ENCODE measurements around the gene TBX18. TPM values are rescaled to one million over a fixed set of nuclear protein-coding genes. Genes with fewer than 3 reads are reported as not detected.

The TBX18 gene
- total RNA-seq, 1 donor from 2014 or later, result 5.5 TPM

DNA sequence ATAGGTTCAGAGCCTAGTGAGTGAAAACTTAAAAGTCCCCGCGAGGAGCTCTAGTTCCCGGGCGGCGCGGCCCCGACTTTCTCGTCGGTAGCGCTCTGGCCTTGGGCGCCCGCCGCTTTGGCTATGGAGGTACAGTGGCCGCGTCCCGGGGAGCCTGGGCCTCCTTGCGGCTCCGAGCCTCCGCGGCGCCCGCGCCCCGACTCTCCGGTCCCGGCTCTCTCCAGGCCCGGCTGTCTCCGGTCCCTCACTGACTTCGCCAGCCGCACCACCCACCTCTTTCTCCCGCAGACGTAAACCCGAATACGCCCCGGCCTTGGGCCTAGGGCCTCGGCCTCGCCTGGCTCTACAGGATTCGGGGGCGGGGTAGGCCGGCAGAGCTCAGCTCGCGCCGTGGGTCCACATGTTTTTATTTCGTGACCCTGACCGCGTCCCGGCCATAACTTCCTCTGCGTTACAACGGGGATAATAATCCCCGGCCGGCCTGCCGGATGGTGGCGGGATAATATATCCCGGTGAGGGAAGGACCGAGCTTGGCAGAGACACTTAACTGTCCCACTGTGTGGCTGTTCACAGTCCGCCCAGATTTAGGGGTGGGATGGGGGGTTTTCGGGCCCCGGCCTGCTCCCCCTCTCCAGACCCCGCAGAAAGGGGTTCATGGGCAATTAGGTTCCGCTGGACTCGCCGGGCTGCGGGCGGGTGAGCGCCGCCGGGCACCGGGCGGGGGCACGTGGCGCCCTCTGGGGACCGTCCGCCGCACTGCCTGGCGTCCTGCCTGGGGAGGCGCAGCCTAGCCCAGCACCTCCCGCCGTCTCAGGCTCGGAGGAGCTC is 10.0 kb upstream of the TBX18 start:
- intact Hi-C loops (cut with DNase I), result no loop called here

DNA sequence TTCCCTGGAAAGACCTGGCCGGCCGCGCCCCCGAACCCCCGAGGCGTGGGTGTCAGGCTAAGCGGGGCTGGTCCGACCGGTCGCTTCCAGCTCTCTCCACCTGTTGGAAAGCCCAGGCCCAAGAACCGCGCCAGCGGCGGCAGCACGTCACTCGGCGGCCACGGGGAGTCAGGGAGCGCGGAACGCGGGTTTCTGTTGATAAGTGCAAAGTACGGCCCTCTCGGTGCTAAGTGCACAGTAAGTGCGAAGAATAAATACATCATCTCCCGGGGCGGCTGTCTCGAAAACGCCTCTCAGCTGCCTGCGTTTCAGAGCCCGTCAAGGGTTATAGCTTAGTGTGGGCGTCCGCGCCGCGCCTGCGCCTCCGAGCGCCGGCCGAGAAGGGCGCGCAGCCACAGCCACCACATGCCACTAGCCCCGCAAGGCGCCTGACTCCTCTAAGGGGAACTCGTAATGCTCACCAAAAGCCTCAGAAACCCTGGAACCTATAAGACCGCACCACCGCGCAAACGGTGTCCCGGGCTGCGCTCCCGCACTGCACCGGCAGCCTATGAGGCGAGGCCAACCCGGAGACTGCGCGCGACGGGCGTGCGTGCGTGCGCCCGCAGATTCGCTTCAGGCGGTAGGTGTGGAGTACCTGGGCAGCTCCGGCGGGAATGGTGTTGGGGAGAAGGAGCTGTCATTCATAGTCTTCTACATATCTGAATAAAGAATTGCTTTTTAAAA is 9.2 kb upstream of the TBX18 start:
- peak; percentile 57 for DNase-seq
- peak; percentile 66 for ATAC-seq (ENCODE audit: poor library complexity)
- intact Hi-C loops (cut with DNase I), result no loop called here

More for the DNA sequence above, 10.0 kb upstream of the TBX18 start:
- DNase-seq (peak; percentile 73), ATAC-seq (ENCODE audit: poor library complexity) (peak; percentile 89)

DNA sequence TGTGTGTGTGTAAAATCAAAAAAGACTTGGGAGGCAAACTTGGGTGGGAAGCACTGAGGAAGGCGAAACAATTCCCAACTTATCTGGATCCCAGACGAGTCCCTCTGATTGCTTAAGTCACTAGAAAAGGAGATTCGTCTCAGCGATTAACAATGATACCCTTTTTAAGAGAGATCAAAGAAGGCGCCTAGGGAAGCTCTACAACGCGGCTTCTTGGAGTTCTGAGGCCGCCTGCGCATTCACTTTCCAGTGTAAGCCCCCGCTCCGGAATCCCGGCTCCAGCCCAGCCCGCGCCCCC is 8.7 kb upstream of the TBX18 start:
- no peak for DNase-seq
- no peak for ATAC-seq (ENCODE audit: poor library complexity)
- intact Hi-C loops (cut with DNase I), result no loop called here

DNA sequence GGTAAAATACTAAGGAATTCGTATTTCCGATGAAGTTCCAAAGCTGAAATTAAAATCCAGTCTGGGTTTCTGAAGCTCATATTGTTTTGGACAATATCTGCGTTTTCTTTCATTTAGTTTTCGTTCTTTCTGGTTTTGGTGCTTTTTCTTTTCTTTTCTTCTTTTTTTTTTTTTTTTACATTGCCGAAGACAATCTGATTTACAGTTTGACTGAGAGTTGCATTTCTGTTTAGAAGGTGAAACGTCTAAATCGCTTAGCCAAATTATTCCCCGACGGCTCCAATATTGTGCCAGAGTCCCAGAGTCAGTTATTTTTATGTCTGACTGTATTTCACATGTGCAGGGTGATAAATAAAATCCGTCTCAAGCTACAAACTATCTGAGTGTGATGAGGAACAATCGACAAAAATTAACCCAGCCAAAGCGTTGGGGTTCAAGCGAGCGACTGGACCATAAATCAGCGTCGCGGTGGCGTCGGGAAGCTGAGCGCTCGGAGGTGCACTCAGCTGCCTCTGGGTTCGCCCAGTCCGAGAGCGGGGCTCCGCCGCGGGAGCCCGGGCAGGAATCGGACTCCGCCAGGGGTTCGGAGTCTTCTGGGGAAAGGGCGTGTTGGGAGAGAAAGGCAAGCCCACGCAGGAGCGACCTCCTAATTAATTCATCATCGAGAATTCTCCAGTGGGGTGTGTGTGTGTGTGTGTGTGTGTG is 8.2 kb upstream of the TBX18 start:
- peak; percentile 32 for ATAC-seq (ENCODE audit: poor library complexity)
- DNase-seq, result peak; percentile 50
- intact Hi-C loops (cut with DNase I), result no loop called here

DNA sequence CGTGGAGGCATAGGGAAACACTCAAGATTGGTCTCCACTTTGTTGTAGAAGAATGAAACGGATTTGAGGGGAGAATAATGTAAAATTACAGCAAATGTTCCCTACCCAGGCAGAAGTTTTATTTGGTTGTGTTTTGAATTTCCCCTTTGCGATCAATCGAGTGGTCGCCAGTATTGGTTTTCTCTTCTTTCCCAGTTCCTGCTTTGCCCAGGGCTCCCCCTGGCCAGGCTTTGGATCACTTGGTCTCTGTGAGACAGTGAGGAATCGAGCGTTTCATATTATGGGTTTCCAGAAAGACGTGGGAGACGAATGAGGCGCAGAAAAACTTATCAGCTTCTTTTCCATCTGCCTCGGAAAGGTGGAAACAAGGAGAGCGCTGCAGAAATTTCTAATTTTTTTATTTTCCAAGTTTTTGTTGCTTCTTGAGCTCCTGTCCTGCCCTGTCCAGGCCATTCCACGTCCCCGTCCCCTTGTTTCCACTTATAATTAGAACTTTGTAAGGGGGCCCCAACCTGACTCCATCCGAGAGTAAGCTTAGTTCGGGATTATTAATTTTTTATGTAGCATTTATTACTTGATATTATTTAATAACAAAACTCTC is 7.5 kb upstream of the TBX18 start:
- intact Hi-C loops (cut with DNase I), result no loop called here
- DNase-seq, result no peak
- ATAC-seq (ENCODE audit: poor library complexity), result no peak

DNA sequence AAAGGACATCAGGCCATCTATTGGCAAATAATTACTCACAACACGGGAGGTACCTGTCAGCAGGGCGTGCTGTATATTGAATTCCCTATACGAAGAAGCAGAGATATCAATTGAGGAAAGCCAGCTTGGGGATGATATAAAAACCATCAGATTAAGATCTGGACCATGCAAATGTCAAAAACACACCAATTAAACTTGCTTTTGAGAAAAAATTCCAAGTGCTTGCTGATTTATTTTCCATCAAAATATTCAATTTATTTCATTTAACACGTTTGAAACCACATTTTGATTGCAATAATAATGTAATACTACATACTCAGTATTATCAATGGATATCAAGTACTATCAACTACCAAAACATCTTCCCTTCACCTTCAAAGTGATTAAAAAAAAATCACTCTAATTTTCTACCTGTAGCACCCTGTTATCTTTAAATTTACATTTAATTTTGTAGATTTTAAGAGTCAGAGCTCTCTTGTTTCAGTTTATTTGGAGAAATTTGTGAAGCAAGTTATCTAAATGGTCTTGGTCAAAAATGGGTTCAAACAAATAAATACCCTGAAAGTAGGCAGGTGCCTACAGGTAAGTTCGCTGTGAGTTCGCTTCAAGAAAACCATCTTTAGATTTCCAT is 6.8 kb upstream of the TBX18 start:
- no peak for DNase-seq
- ATAC-seq (ENCODE audit: poor library complexity), result no peak
- intact Hi-C loops (cut with DNase I), result no loop called here

DNA sequence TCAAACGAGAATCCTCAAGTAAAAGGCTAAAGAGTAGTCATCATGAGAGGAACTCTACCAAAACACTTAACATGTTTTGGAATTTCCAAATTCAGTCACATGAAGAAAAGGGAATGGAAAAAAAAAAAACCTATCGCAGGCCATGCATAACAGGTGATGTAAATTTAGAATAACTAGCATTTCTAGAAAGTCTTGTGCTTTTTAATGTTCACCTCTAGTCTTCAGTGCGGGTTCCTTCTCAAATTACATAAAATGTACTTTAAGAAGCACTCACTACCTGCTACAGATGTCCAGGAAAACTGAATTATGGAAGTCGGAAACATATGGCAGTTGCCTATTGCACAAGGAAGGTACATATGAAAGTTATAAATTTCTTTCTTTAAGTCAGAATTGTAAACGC is 6.1 kb upstream of the TBX18 start:
- ATAC-seq (ENCODE audit: poor library complexity), result no peak
- intact Hi-C loops (cut with DNase I), result no loop called here

DNA sequence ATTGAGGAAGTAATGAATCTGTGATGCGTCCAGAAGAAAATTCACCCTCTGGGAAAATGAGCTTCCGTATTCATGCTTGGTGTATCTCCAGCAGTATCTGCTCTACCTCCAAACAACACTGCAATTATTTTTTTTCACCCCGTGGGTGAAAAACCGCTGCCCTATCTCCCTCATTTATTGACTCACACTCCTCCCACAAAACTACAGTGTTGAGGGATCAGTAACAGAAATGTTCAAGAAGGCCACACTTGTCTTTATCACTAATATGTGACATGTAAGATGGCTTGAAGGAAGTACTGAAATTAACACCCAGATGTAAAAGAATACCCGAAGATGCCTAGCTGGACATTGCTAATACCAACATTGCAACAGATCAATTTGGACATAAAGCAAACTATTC is 4.9 kb upstream of the TBX18 start:
- ATAC-seq (ENCODE audit: poor library complexity) (no peak), DNase-seq (no peak)
- intact Hi-C loops (cut with DNase I), result no loop called here

More for the DNA sequence above, 6.1 kb upstream of the TBX18 start:
- no peak for DNase-seq

DNA sequence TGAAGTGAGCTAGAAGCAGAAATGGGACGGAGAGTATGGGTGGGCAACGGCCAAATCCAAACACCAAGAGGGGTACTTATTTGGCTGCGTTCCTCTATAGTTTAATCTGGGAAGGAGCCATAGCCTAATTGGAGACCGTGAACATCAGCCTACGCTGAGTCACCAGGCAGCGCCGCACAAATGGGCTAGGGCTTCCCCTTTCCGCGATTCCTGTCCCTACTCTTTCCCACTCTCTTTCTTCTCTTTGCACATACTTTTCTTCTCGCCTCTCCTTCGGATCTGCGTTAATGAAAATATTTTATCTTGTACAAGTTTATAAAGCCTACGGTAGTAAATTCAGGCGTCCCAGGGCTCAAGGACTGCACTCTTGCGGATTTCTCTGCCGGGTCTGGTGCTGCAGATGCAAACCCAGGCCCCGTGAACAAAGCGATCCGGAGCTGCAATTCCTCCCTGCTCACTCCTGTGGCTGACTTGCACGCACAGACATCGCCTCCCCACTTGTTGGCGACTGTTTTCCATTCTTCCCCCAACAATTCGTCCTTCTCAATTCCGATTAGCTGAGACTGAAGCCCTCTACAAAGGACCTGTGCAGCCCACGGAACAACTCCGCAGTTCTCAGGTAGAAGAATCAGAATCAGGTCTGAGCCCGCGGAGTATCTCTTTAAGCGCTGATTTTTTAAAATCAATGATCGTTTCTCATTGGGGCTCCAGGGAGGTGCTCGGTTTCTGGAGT is 4.2 kb upstream of the TBX18 start:
- DNase-seq, result peak; percentile 50
- intact Hi-C loops (cut with DNase I), result no loop called here
- no peak for ATAC-seq (ENCODE audit: poor library complexity)

DNA sequence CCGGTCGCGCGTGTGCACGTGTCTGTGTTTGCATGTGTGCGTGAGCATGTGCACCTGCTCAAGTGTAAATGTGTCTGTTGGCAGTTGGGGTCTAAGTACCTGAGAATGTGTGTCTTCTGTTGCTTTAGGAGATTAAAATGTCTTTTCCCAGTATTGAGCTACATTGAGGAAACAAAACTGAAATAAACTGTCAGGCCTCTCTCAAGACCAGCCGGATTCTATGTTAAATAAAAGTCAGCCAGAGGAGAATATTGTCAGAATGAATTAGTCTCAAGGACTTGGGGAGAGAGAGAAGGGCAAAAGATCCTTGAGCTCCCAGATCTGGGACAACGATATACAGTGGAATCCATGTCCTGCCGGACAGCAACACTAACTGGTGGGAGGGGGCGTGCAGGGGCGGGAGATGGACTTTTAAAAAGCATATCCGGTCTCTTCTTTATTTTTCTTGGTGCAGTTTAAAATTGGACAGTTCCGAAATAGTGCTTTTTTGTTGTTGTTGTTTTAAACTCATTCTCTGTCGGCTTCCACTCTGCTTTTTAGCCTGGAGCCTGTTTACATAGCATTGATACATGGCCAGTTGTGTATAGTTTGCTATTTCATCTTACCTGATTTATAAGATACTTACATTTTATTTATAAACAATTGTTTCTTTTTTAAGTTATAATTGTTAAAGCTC is 3.3 kb upstream of the TBX18 start:
- DNase-seq (no peak), ATAC-seq (ENCODE audit: poor library complexity) (no peak)
- intact Hi-C loops (cut with DNase I), result no loop called here

DNA sequence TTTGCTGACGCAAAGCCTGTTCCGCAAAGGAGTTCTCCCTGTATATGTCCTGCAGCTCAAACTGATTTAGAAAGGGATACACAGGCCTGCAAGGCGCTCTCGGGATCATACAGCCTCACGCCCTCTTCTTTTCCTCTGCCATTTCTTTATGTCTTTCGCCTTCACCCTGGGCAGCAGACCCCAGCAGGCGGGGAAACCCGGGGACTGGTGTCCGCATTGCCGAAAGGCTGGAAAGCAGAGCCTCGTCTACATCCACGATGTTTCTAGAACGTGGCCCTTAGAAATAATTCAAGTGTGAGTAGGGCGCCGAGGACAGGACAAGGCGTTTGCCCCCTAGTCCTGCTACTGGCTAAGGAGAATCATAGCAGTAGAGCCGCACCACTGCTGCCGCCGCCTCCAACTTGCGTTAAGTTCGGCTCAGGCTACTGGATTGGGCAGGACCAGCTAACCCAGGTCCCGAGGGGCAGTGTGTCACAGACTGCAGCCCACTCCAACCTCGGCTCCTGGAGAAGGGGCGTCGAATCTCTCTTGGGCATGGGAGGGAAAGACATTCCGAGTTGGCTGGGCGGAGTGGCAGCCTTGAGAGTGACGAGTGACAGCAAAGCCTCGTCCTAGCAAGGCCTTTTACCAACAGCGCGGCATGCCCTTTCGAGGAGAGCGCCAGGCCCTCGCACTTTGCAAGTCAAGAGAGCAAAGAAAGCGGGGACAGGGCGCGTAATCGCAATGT is 2.6 kb upstream of the TBX18 start:
- ATAC-seq (ENCODE audit: poor library complexity), result no peak
- intact Hi-C loops (cut with DNase I), result no loop called here
- peak; percentile 39 for DNase-seq

DNA sequence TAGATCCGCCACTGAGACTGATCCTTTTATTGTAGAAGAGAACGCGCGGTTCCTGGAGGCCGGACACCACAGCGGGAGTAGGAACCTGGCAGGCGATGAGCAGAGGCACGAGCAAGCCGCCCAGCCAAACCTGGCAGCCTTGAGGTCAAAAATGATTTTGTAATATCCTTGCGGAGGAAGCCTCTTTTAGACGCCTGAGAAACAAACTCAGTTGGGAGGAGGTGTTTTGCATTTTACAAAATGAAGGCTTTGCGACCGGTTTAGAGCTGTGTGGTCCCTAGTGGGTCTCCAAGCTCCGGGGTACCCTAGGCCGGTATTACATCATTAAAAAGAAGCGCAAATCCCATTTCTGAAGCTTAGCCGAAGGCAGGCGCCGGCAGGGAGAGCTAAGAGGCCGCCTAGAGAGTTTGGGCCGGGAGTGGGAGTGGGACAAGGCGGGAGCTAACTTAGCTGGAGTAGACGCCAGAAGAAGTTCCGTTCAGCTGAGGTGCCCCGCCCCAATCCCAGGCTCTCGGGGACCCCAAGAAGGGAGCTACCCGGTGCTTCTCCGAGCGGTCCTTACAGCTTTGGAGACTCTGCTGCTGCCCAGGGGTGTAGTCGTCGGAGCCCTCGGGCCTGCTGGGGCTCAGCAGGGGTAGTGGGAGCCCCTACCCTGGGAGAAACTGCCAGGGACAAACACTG is 1.9 kb upstream of the TBX18 start:
- intact Hi-C loops (cut with DNase I), result no loop called here
- peak; percentile 67 for DNase-seq
- no peak for ATAC-seq (ENCODE audit: poor library complexity)

DNA sequence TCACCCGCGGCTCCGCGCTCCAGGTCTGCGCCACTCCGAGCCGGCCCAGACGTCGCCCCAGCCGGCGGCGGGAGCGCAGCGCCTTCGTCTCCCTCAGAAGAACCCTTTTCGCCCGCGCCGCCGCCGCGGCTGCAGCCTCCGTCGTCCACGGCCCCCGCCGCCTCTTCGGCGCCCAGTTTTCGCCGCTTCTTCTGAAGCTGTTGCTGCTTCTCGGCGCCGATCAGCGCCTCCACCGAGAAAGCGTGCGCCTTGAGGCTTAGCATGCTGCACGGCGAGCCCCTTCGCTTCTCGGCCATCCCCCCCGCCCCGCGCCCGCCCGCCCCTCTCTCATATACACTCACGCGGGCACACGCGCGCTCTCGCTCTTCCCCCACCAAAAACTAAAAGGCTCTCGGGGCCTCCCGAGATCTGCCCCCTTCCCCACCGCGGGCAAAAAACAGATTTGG is 489 bp downstream of the TBX18 start:
- DNase-seq, result no peak
- peak; percentile 2 for ATAC-seq (ENCODE audit: poor library complexity)
- intact Hi-C loops (cut with DNase I), result no loop called here

DNA sequence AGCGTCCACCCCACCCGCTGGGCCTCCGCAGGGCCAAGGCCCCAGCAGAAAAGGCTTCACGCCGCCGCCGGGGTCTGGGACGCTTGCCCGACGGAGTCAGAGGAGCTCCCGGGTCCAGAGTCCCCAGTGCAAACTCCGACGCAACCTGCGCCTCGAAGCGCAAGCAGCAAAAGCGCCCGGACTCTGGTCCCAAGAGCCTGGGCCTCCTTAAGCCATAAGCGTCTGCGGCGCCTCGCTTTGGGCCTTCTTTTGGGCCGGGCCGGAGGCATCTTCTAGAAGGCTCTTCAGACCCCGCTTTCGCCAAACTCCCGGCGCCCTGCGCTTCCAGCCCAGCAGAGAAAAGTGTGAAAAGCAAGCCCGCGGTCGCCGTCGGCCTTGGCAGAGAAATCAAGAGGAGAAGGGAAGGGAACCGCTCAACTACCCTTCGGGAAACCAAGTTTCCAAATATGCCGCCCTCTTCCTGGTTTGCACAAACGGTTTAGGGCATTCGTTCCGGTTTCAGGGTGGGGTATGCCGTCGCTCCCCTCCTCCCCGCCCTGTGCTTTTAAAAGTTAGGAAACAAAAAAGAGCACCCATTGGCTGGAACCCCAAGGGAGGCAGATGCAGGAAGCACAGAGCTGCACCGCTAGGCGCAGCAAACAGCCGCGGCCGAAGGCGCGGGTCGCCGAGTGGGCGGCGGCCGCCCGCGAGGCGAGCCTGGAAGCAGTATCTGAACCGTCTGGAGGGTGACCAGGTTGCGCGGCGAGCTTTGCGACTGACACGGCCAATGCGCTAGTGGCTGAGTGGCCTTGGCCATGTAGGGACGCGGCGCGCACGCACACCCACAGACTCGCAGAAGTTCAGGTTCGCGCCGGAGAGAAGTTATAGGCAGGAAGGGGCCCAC is 1.2 kb downstream of the TBX18 start:
- intact Hi-C loops (cut with DNase I), result no loop called here
- peak; percentile 68 for ATAC-seq (ENCODE audit: poor library complexity)
- peak; percentile 77 for DNase-seq

DNA sequence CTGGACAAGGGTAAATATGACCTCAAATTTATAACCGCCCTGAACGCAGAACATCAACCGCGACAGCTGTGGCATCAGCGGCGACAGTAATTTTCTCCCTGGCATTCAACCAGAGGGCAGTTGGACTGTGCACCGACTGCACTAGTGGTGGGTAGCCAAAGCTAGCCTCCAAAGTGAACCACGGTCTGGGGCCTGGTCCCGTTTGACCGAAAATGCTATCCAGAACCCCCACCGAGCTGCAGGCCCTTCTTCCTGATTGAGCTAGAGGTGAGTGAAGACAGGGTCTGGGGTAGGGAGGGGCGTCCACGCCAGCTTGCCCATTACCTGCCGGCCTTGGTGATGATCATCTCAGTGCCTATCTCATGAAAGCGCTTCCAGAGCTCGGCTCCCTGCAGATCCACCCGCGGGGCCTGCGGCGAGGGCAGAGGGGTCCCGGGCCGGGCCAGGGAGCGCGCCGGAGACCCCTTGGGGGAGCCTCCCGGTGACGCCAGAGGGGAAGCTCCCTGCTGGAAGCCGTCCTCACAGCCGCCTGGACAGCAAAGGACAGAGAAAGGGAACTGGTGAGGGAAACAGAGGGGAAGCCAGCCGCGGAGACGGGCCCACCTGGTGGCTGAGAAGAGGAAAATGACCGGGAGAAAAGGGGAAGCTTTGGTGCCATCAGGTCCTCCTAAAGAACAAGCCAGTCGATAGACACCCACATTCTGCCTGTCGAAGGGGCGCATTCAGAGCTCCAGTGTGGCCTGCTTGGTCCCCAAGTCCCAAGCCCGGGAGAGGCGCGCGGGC is 2.0 kb downstream of the TBX18 start:
- DNase-seq (peak; percentile 57), ATAC-seq (ENCODE audit: poor library complexity) (peak; percentile 7)
- intact Hi-C loops (cut with DNase I), result no loop called here

All from Right ventricle myocardium superior (tissue), 1 donor.